NOMO-1 treated with DMSO at 0.1 percent for 48 hours (cell line): Measurements from ENCODE around the gene EPS8L1.
A peak's percentile ranks its signal among the peaks of the same experiment; 100 is the strongest.
"Not testable (repeated sequence)": the region's sequence is repeated elsewhere in the genome, so short reads cannot be mapped to it uniquely, and the experiment has no call there.

Experiments
- DNase-seq: peaks from one replicate; lab custom pipeline; 2025; ENCODE audit not compliant: unreplicated experiment; lab: John Stamatoyannopoulos, UW

Gene EPS8L1

DNA sequence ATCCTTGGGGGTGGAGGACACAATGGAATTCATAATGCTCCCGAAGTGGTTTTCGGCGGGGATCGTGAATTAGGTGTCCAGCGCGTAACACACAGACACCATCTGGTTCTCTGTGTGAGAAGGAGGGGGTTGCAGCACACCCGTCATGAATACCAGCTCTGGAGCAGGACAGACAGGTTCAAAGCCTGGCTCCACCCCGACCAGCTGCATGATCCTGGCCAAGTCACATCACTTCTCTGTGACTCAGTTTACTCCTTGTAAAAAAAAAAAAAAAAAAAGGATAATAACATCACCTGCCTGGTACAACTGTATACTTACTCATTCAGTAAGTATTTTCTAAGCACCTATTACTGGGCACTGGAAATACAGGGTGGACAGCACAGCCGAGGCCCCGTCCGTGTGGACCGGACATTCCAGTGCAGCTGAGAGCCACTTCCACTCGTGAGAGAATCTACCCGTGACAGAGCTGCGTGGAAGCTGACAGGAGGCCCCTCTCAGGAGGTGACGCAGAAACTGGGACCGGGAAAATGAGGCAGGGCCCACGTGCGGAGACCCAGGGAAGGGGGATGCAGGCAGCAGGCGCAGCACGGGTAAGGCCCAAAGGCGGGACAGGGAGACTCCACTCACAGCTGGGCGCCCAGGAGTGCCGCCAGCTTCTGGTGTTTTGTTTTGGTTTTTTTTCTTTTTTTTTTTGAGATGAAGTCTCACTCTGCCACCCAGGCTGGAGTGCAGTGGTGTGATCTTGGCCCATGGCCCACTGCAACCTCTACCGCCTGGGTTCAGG is 24.7 kb upstream of the EPS8L1 start:
- DNase-seq: no peak

DNA sequence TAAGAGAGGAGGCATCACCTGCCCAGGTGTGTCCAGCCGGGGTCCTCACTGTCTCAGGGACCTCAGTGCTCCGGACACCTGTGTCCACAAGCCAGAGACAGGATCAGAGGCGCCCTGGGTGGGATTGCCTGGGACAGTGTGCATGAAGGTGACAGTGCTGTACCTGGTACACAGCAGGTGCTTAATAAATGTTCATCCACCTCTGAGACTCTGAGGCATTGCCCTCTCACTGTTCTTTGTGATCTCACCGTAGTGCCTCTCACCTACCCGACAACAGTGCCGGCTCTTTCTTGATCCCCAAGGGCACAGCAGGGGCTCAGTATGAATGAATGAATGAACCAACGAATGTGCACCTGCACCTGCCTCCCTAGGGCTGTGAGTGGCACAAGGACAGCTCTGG is 21.9 kb upstream of the EPS8L1 start:
- DNase-seq: no peak

DNA sequence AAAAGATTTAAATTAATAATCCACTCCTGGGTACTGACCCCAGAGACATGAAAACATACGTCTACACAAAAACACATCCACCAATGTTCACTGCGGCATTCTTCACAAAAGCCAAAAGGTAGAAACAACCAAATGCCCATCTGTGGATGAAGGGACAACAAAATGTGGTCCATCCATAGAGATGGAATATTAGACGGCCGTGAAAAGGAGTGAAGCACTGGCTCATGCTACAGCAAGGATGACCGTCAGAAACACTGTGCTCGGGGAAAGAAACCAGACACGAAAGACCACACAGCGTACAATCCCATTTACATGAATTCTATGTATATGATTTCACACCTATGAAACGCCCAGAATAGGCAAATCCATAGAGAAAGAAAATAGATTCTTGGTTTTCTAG is 18.8 kb upstream of the EPS8L1 start:
- DNase-seq: no peak

DNA sequence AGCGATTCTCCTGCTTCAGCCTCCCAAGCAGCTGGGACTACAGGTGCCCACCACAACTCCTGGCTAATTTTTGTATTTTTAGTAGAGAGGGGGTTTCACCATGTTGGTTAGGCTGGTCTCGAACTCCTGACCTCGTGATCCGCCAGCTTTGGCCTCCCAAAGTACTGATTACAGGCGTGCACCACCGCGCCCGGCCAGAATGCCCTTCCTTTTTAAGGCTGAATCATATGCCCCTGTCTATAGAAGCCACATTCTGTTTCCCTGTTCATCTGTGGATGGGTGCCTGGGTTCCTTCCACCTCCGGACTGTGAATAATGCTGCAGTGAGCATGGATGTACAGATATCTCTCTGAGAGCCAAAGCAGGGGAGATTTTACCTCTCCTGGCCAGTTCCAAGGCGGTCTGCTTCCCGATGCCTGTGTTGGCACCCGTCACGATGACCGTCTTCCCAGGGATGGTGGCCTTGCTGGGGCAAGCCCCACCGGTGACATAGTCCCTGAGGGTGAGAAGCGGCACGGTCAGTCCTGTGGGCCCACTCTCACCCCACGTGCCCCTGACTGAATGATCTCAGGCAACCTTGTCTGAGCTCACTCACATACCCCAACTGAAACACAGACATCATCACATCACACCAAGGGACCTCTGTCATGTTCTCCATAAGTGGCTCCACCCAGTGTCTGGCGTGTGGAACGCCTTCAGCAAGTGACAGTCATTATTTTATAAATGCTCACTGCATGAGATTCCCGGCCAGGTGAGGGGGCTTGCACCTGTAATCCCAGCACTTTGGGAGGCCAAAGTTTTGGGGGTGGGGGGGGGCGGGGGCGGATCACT is 16.7 kb upstream of the EPS8L1 start:
- no peak for DNase-seq

DNA sequence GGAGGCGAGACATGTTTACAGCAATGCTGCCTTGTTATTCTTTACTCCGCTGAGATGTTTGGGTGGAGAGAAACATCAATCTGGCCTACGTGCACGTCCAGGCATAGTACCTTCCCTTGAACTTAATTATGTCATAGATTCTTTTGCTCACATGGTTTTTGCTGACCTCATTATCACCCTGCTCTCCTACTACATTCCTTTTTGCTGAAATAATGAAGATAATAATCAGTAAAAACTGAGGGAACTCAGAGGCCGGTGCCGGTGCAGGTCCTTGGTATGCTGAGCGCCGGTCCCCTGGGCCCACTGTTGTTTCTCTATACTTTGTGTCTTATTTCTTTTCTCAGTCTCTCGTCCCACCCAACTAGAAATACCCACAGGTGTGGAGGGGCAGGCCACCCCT is 15.4 kb upstream of the EPS8L1 start:
- DNase-seq: not testable (repeated sequence)

DNA sequence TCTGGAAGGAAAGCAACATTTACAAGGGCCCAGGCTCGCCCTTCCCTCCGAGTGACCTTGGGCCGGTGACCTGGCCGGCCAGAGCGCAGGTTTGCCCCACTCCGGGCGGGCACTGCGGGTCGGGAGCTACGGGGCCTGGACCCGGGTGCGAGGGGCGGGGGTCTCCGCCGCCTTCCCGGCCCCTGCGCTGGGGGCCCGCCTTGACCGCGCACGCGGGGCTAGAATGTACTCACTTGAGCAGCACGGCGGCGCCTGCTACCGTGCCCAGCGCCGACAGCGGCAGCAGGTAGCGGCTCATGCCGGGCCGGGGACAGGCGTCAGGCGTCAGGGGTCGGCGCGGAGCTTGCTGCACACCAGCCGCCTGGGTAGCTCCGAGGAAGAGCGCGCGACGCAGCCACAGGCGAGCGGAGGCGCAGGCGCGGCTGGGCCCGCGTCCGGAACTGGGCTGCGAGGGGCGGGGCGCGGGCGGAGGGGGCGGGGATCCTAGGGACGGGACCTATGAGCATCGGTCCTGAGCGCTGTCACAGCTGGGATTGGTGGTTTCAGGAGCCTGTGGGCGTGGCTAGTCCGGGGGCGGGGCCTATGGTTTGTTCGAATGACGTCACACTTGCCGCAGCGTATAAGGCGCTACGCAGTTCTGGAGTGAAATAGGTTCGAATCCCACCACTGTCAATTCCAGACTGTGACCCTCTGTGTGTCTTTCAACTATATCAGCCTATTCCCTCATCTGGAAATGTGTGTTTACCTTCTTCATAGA is 12.8 kb upstream of the EPS8L1 start, which contains the start of gene RDH13:
Gene RDH13 (minus strand): TSS at position 414 of the 757 bp plus-strand sequence. CDS start 116 bp downstream, at position 298.
- DNase-seq: peak; percentile 91

DNA sequence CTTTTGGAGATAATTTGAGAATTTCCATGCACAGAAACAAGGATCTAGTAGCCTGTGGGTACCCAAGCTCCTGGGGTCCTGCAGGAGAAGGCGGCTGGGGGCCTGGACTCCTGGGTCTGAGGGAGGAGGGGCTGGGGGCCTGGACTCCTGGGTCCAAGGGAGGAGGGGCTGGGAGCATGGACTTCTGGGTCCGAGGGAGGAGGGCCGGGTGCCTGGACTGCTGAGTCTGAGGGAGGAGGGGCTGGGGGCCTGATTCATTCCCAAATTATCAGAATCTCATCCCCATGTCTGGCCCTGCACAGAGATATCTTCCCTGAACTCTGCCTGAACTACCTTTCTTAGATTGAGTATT is 12.2 kb upstream of the EPS8L1 start:
- DNase-seq: no peak

DNA sequence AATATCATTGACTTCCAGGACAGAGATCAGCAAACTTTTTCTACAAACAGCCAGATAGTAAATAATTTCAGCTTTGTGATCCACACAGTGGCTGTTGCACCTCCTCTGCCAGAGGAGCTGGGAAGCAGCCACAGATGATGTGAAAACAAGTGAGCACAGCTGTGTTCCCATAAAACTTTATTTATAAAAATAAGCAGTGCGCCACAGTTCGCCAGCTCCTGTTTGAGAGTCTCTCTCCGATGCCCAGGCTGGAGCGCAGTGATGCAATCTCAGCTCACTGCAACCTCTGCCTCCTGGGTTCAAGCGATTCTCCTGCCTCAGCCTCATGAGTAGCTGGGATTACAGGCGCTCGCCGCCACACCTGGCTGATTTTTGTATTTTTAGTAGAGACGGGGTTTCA is 10.2 kb upstream of the EPS8L1 start:
- not testable (repeated sequence) for DNase-seq

DNA sequence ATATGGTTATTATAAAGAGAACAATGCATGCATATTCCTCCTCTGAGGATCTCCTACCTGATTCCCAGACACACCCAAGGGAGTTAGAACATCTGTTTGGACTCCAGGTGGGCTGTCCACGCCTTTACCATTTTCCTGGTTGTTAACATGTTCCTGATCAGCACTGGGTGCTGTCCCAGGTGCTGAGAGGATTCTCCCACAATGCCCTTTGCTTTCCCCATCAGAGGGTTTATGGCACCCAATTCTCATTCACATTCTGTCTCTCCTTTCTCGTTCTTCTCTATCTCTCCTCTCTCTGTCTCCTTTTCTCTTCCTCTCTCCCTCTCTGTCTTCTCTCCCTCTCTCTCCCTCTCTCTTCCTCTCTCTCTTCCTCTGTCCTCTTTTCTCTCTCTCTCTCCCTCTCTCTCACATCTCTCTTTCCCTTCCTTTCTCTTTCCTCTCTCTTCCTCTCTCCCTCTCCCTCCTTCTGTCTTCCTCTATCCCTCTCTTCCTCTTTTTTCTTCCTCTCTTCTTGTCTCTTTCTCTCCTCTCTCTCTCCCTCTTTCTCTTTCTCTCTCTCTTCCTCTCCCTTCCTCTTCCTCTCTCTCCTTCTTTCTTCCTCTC is 9.5 kb upstream of the EPS8L1 start:
- DNase-seq: no peak

DNA sequence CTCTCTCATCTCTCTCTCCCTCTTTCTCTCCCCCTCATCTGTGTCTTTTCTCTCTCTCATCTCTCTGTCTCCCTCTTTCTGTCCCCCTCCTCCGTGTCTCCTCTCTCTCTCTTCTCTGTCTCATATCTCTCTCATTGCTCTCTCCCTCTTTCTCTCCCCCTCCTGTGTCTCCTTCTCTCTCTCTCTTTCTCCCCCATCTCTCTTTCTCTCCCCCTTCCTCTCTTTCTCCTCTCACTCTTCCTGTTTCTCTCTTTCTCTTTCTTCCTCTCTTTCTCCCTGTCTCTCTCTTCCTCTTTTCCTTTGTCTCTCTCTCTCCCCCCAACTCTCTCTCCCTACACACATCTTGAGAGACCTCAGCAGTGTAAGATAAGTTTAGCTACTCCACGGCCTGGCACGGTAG is 7.8 kb upstream of the EPS8L1 start:
- DNase-seq: no peak

DNA sequence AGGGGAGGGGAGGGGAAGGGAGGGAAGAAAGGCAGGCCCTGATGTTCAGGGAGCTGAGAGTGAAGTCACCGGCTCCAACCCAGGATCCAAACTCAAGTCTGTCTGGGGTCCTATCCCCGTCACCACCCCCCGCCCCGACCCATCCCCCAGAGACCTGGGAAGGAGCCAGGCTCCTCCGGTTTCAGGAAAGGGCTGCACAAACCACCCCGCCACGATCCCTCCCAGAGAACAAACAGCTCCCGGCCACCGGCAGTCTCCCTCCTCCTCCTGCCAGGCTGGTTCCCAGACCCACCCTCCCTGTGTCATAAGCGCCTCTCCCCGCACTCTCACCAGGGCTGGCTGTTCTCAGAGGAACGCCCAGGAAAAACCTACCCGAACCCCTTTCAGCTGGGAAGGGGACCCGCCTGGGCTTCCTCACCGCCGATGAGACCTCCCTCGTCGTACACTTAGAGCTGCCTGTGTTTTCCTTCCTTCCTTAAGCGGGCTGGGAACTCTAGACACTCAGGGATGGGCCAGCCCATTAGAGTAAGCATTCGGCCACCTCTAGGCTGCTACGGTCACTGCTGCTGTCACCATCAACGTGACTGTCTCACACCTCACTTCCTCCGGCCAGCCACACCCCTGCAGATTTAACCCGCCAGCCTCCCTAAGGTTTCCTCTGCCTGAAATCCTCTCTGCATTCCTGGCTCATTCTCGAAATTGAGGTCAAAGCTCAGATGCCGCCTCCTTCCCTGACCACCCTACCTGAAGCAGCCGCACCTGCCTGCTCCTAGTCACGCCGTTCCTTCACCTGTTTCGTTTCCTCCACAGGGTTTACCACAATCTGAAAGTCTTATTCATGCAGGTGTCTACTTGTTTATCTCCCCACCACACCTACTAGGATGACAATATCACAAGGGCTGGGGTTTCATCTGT is 6.5 kb upstream of the EPS8L1 start:
- DNase-seq: peak; percentile 21

DNA sequence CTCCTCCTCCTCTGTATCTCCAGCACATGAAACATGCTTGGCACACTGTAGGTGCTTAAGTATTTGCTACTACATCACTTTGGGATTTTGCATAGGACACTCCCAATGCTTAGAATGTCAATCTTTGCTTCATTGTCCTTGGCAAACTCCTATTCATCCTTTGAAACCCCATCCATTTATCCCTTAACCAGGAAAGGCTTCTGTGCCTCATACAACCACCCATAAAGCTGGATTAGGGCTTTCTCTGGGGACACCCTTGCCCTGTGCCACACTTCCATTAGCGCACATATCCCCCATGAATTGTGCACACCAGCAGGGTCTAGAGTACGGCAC is 5.8 kb upstream of the EPS8L1 start:
- DNase-seq: no peak

DNA sequence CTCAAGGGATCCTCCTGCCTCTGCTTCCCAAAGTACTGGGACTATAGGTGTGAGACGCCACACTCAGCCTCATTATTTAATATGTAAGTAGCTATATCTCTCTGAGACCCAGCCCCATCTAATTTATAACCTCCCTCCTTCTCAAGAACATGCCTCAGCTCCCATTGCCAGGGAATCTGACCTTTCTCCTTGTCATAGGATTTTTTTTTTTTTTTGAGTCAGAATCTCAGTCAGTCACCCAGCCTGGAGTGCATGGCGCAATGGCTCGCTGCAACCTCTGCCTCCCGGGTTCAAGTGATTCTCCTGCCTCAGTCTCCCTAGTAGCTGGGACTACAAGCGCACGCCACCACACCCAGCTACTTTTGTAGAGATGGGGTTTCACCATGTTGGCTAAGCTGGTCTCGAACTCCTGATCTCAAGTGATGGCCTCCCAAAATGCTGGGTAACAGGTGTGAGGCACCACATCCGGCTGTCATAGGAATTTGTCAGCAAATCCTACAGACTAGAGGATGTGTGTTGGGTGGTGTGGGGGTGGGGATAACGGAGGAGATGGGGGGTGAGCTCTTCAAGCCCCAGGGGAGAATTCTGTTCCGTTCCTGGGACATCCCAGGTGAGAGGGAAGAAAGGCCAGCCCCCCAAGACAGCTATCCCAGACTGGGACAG is 5.1 kb upstream of the EPS8L1 start:
- DNase-seq: no peak

DNA sequence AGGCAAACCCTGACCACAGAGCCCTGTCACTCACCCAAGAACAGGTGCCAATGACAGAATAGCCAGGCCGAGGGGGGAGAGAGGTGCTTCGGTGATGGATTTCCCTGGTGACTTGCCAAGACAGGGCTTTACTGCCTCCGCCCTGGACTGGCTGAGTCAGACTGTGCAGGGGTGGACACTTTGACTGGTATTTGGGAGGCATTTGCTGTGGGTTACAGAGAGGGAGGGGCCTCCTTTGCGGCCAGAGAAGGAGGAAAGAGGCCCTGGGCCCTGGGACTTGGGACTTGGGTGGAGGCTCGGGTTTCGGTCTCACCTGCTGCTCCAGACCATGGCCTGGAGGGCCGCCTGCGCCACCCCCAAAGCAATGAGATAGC is 4.6 kb upstream of the EPS8L1 start:
- DNase-seq: peak; percentile 5

DNA sequence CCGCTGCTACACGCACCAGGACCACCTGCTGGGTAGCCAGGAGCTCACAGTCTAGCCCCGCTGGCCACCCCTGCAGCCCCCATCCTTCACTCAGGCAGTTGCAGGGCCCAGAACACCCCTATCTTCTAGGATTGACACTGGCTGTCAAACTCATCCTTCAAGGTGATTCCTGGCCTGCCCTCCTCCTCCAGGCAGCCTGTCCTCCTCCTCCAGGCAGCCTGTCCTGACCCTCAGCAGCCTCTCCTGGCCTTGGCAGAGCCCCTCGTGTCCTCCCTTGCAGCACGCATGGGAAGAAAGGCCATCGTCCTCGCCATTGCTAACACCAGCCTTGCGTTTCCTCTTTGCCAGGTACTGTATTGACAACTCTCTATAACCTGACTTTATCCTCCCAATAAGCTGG is 3.8 kb upstream of the EPS8L1 start:
- DNase-seq: no peak

DNA sequence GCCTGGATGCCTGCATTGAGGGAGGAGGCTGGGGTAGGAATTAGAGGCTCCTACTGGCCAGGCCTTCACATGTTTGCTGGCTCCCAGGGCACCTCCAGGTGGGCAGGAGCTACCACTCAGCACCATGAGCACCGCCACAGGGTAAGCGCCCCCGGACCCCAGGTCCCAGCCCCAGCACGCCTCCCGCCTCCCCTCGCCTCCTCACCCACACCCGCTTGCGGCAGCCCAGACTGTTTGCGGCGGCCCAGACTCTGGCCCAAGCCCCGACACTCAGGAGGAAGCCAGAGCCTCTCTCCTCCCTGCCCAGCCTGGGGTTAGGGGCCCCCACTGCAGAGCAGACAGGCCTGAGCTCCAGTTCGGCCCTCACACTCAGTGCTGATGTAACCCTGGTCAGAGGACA is 652 bp downstream of the EPS8L1 start:
- no peak for DNase-seq

DNA sequence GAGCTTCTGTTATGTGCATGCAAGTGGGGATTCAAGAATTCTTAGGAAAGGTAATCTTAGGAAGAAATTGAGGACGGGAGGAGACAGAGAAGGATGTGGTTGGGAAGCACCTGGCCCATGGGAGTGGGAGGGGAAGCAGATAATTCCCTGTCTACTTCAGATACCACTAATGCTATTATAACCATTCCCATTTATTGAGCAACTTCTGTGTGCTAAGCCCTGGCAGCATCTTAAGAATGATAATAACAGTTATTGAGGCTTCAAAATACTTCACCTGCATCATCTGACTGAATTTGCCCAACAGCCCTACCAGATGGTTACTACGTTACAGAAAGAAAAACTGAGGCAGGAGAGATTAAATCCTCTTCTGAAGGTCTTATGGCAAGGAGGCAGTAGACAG is 1.4 kb downstream of the EPS8L1 start:
- no peak for DNase-seq

DNA sequence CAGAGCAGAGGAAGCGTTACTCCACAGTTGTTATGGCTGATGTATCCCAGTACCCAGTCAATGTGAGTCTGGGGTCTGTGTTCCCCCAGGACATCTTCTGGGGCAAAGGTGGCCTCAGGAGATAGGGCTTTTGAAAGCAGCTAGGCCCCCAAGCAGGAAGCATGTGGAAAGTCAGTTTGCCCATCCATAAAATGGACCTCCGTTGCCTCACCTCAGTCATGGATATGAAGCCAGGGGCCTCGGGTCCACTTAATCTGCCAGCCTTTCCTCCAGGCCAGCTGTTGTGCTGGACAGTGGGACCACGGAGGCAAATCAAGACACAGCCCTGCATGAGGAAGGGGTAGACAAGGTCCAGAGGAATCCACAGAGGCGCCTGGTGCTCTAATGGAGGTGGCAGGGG is 3.3 kb downstream of the EPS8L1 start:
- no peak for DNase-seq

DNA sequence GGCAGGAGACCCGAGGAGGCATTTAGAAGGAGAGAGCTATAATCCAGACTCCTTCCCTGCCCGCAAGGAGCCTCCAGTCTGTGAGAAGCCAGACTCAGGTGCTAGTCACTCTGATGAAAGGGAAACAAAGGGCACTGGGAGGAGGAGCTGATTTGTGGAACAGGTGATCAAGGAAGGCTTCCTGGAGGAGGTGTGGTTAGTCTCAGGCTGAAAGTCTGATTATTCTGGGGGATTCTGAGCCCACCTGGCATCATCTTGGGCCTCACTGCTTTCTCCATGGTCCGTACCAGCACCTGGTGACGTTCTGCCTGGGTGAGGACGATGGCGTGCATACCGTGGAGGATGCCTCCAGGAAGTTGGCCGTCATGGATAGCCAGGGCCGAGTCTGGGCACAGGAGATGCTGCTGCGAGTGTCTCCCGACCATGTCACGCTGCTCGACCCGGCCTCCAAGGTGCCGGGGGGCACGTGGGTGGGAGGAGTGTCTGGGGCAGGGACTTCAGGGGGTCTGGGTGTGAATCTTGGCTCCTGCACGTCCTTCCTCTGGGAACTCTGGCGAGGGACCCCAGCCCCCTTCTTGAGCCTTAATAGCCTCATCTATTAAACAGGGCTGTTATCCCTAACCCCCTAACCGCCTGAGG is 3.9 kb downstream of the EPS8L1 start:
- DNase-seq: no peak
